DMS114 treated with DMSO at 0.1 percent for 48 hours (cell line): ENCODE measurements around the gene HS2ST1.
"Not testable (repeated sequence)": the region's sequence is repeated elsewhere in the genome, so short reads cannot be mapped to it uniquely, and the experiment has no call there.

Experiments used
- DNase-seq: peaks from one replicate; lab custom pipeline; 2025; ENCODE audit not compliant: unreplicated experiment; lab: John Stamatoyannopoulos, UW

The HS2ST1 gene

GRCh38 chr1:86965012-86965826 lies 50.8 kb downstream of the HS2ST1 start:
- DNase-seq = peak; percentile 15

- DNase-seq = no peak
Observed at GRCh38 chr1:86965827-86966182, 51.4 kb downstream of the HS2ST1 start.

GRCh38 chr1:86970938-86971337 lies 56.5 kb downstream of the HS2ST1 start:
- DNase-seq = no peak

GRCh38 chr1:86971778-86972177 lies 57.3 kb downstream of the HS2ST1 start:
- DNase-seq = no peak

GRCh38 chr1:86972262-86972661 lies 57.8 kb downstream of the HS2ST1 start:
- DNase-seq = no peak

- no peak for DNase-seq
Observed at GRCh38 chr1:86975993-86976550, 61.6 kb downstream of the HS2ST1 start.

- no peak for DNase-seq
Observed at GRCh38 chr1:86976664-86977063, 62.2 kb downstream of the HS2ST1 start.

GRCh38 chr1:86981482-86982213 lies 67.2 kb downstream of the HS2ST1 start:
- no peak for DNase-seq

- not testable (repeated sequence) for DNase-seq
Observed at GRCh38 chr1:86983677-86984076, 69.2 kb downstream of the HS2ST1 start.

GRCh38 chr1:86987446-86987845 lies 73.0 kb downstream of the HS2ST1 start:
- DNase-seq = no peak

- DNase-seq = no peak
Observed at GRCh38 chr1:86988835-86989234, 74.4 kb downstream of the HS2ST1 start.

GRCh38 chr1:86989690-86990089 lies 75.3 kb downstream of the HS2ST1 start:
- not testable (repeated sequence) for DNase-seq

GRCh38 chr1:86990826-86991225 lies 76.4 kb downstream of the HS2ST1 start:
- no peak for DNase-seq

- no peak for DNase-seq
Observed at GRCh38 chr1:86991549-86992186, 77.2 kb downstream of the HS2ST1 start.

- no peak for DNase-seq
Observed at GRCh38 chr1:86992861-86993260, 78.4 kb downstream of the HS2ST1 start.

- no peak for DNase-seq
Observed at GRCh38 chr1:86993269-86993985, 79.0 kb downstream of the HS2ST1 start.

- DNase-seq = no peak
Observed at GRCh38 chr1:86994061-86994460, 79.6 kb downstream of the HS2ST1 start.

- no peak for DNase-seq
Observed at GRCh38 chr1:86997538-86997937, 83.1 kb downstream of the HS2ST1 start.

GRCh38 chr1:86998280-86998679 lies 83.8 kb downstream of the HS2ST1 start:
- DNase-seq = no peak

- no peak for DNase-seq
Observed at GRCh38 chr1:86998727-86999126, 84.3 kb downstream of the HS2ST1 start.

GRCh38 chr1:87000460-87000859 lies 86.0 kb downstream of the HS2ST1 start:
- DNase-seq = no peak
